CD14-positive monocyte (primary cell): ENCODE results near the gene ZNF79. TPM values are rescaled to one million over a fixed set of nuclear protein-coding genes. Genes with fewer than 3 reads are reported as not detected.

Source experiments
- DNase-seq, 3 donors: peaks; one replicate each; pipeline ENCODE4 v3.0.0-alpha.2; 2011 to 2022
- H2AFZ ChIP-seq: 2 replicates; pipeline ENCODE4 v1.6.0; 2012; ENCODE audit warnings: mild to moderate bottlenecking, low read depth, low read length, inconsistent platforms; ENCODE audit not compliant: insufficient read depth, poor library complexity, severe bottlenecking
- H3K27ac ChIP-seq, 2 donors: 1 replicate in 1 of 2; 2 replicates in 1 of 2; pipeline ENCODE4 v1.5.1; 2012 to 2013; ENCODE audit warnings: low read length in 2 of 2, control low read depth in 1 of 2, inconsistent platforms in 1 of 2, low read depth in 1 of 2, mild to moderate bottlenecking in 1 of 2
- H3K27me3 ChIP-seq, 2 donors: one replicate each; pipeline versions ENCODE4 v1.6.0 to v1.6.1; 2011 to 2013; ENCODE audit warnings: low read length in 2 of 2; ENCODE audit not compliant: control insufficient read depth in 2 of 2, insufficient read depth in 2 of 2
- H3K36me3 ChIP-seq, 2 donors: replicated peaks in 1 of 2; 1 replicate in 1 of 2; 2 replicates in 1 of 2; pipeline versions ENCODE4 v1.5.1 to v1.6.1; 2012 to 2013; ENCODE audit warnings: low read length in 2 of 2, control low read depth in 1 of 2, inconsistent platforms in 1 of 2, mild to moderate bottlenecking in 1 of 2; ENCODE audit not compliant: insufficient read depth in 2 of 2, control insufficient read depth in 1 of 2
- H3K4me1 ChIP-seq, 2 donors: 1 replicate in 1 of 2; 2 replicates in 1 of 2; pipeline versions ENCODE4 v1.5.1 to v1.6.1; 2012 to 2013; ENCODE audit warnings: low read length in 2 of 2, control low read depth in 1 of 2, inconsistent platforms in 1 of 2, mild to moderate bottlenecking in 1 of 2, moderate library complexity in 1 of 2; ENCODE audit not compliant: insufficient read depth in 2 of 2, control insufficient read depth in 1 of 2
- H3K4me2 ChIP-seq: replicated peaks from 2 replicates; pipeline ENCODE3; 2012; ENCODE audit warnings: low read length, moderate library complexity, mild to moderate bottlenecking; ENCODE audit not compliant: poor library complexity, severe bottlenecking; ENCODE audit errors: extremely low read depth
- H3K4me3 ChIP-seq, 3 experiments: fragments of 200-600 bp in 1 of 3; sonication (generic) in 1 of 3; replicated peaks in 1 of 3; 1 replicate in 2 of 3; 2 replicates in 1 of 3; pipeline ENCODE4 v1.5.1; 2011 to 2013; ENCODE audit warnings: low read length in 3 of 3, mild to moderate bottlenecking in 3 of 3, control low read depth in 2 of 3, low read depth in 2 of 3, inconsistent platforms in 1 of 3, moderate library complexity in 1 of 3
- H3K79me2 ChIP-seq: 2 replicates; pipeline ENCODE4 v1.6.0; 2012; ENCODE audit warnings: mild to moderate bottlenecking, control low read depth, inconsistent platforms, low read length, moderate library complexity; ENCODE audit not compliant: insufficient read depth
- H3K9ac ChIP-seq: 2 replicates; pipeline ENCODE4 v1.6.0; 2017; ENCODE audit warnings: low read length, mild to moderate bottlenecking; ENCODE audit not compliant: insufficient read depth, poor library complexity, severe bottlenecking
- H3K9me3 ChIP-seq, 2 donors: replicated peaks in 1 of 2; 1 replicate in 1 of 2; 2 replicates in 1 of 2; pipeline versions ENCODE4 v1.5.1 to v1.6.1; 2012 to 2013; ENCODE audit warnings: low read length in 2 of 2, control low read depth in 1 of 2; ENCODE audit not compliant: control insufficient read depth in 1 of 2, insufficient read depth in 1 of 2
- H4K20me1 ChIP-seq: 2 replicates; pipeline ENCODE4 v1.6.0; 2012; ENCODE audit warnings: mild to moderate bottlenecking, low read length, control low read depth, moderate library complexity; ENCODE audit not compliant: insufficient read depth
- H3K27ac Mint-ChIP-seq, 7 donors: one replicate each; pipeline ENCODE4 v1.8.0; 2020; ENCODE audit warnings: mild to moderate bottlenecking in 7 of 7, mixed read lengths in 7 of 7, moderate library complexity in 6 of 7, inconsistent platforms in 2 of 7
- H3K27me3 Mint-ChIP-seq, 3 donors: one replicate each; pipeline ENCODE4 v1.8.0; 2021 to 2022; ENCODE audit warnings: low read depth in 3 of 3, mild to moderate bottlenecking in 3 of 3, mixed read lengths in 3 of 3, moderate library complexity in 3 of 3, inconsistent platforms in 1 of 3
- H3K36me3 Mint-ChIP-seq, 2 donors: one replicate each; pipeline ENCODE4 v1.8.0; 2020; ENCODE audit warnings: mixed read lengths in 2 of 2, inconsistent platforms in 1 of 2, mild to moderate bottlenecking in 1 of 2
- H3K4me1 Mint-ChIP-seq: one replicate; pipeline ENCODE4 v1.8.0; 2020; ENCODE audit warnings: mild to moderate bottlenecking, mixed read lengths
- H3K4me3 Mint-ChIP-seq, 2 donors: one replicate each; pipeline ENCODE4 v1.8.0; 2020; ENCODE audit warnings: mild to moderate bottlenecking in 2 of 2, mixed read lengths in 2 of 2, moderate library complexity in 1 of 2
- H3K9me3 Mint-ChIP-seq, 7 donors: one replicate each; pipeline ENCODE4 v1.8.0; 2020 to 2022; ENCODE audit warnings: mixed read lengths in 7 of 7, mild to moderate bottlenecking in 6 of 7, moderate library complexity in 6 of 7, inconsistent platforms in 2 of 7
- WGBS: methylation state at CpG from one replicate; pipeline ENCODE4 v1.1.5; 2013; ENCODE audit warnings: missing lambda C conversion rate; ENCODE audit not compliant: insufficient coverage; 5-methylcytosine and 5-hydroxymethylcytosine counted together
- intact Hi-C, 2 donors: fragments of 100-400 bp; cut with micrococcal nuclease; formaldehyde crosslinking; loops; one replicate each; pipeline versions ENCODE4 v1.15.0 to v1.15.1; 2023
- polyA plus RNA-seq, 3 donors: library from polyadenylated mRNA; depleted of rRNA in 1 of 3; unstranded in 2 of 3; stranded (reverse) in 1 of 3; fragments of 300-500 nt in 2 of 3; fragments of >200 nt in 1 of 3; fragmentation: Illumina TruSeq in 2 of 3; gene quantifications; 1 replicate in 2 of 3; 2 replicates in 1 of 3; pipeline ENCODE4 v1.2.3, GENCODE V29; 2012 to 2021
- TF ChIP-seq, protein P1 (sequence below): fragments of 200-600 bp; IDR thresholded peaks from one replicate; pipeline ENCODE4 v1.8.0; 2022; ENCODE audit warnings: antibody characterized with exemption, mild to moderate bottlenecking

Gene ZNF79
- polyA plus RNA-seq, 3 donors: 1.4 to 3.3 (median 2.0) TPM

- Mint-ChIP-seq H3K27ac (peak overlapping the region in 1 of 7 donors; percentile 24), H3K36me3 (peaks cover 48 to 64% of the 10 kb centered on the region in 2 donors), H3K4me1 (no peaks in the 10 kb centered on the region), H3K4me3 (no peak overlapping the region), H3K9me3 (no peaks in the 10 kb centered on the region), H3K27me3 (peaks cover 0 to 2% (median 0%) of the 10 kb centered on the region in 3 donors)
- Histone ChIP-seq H3K9me3 (no peaks in the 10 kb centered on the region), H3K79me2 (no peaks in the 10 kb centered on the region), H2AFZ (no peak overlapping the region), H3K36me3 (peaks cover 24 to 56% of the 10 kb centered on the region in 2 donors), H3K4me2 (no peak overlapping the region), H3K27ac (no peak overlapping the region), H3K4me3 (no peak overlapping the region), H3K27me3 (no peaks in the 10 kb centered on the region), H4K20me1 (no peaks in the 10 kb centered on the region), H3K4me1 (no peaks in the 10 kb centered on the region), H3K9ac (no peak overlapping the region)
- no peak for DNase-seq
- WGBS: 98% methylated on average over 5 of the region's 10 CpGs
- intact Hi-C loops: no loop called here
- TF ChIP-seq, protein P1, sequence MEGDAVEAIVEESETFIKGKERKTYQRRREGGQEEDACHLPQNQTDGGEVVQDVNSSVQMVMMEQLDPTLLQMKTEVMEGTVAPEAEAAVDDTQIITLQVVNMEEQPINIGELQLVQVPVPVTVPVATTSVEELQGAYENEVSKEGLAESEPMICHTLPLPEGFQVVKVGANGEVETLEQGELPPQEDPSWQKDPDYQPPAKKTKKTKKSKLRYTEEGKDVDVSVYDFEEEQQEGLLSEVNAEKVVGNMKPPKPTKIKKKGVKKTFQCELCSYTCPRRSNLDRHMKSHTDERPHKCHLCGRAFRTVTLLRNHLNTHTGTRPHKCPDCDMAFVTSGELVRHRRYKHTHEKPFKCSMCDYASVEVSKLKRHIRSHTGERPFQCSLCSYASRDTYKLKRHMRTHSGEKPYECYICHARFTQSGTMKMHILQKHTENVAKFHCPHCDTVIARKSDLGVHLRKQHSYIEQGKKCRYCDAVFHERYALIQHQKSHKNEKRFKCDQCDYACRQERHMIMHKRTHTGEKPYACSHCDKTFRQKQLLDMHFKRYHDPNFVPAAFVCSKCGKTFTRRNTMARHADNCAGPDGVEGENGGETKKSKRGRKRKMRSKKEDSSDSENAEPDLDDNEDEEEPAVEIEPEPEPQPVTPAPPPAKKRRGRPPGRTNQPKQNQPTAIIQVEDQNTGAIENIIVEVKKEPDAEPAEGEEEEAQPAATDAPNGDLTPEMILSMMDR: no peak
Observed at GRCh38 chr9:127473501-127473900, 49.3 kb downstream of the ZNF79 start.

DNA sequence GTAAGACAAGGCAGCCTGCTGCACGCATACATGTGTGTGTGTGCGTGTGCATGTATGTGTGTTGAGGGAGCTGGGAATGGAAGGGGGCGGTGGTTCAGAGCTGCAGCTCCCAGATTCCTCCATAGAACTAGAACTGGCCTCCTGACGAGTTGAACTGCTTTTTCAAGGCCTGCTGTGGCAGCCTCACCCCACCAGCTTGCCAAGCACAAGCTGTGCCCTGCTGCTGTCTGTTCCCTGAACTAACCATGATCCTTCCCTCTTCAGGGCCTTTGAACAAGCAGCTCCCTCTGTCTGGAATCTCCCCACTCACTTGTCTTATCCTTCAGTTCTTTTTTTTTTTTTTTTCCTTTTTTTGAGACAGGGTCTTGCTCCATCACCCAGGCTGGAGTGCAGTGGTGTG, 49.8 kb downstream of the ZNF79 start:
- Mint-ChIP-seq H3K9me3 (no peaks in the 10 kb centered on the region), H3K4me3 (no peak overlapping the region), H3K27me3 (peaks cover 0 to 2% (median 0%) of the 10 kb centered on the region in 3 donors), H3K27ac (peak overlapping the region in 3 of 7 donors; percentile 22 to 38 (median 31)), H3K36me3 (peaks cover 50 to 64% of the 10 kb centered on the region in 2 donors), H3K4me1 (no peaks in the 10 kb centered on the region)
- H3K27ac ChIP-seq: no peak overlapping the region
- H3K36me3 ChIP-seq: peaks cover 26 to 57% of the 10 kb centered on the region in 2 donors
- no peak overlapping the region for H3K4me2 ChIP-seq
- no peak overlapping the region for H2AFZ ChIP-seq
- no peaks in the 10 kb centered on the region for H3K9me3 ChIP-seq
- no peaks in the 10 kb centered on the region for H3K4me1 ChIP-seq
- no peaks in the 10 kb centered on the region for H4K20me1 ChIP-seq
- no peaks in the 10 kb centered on the region for H3K79me2 ChIP-seq
- H3K9ac ChIP-seq: no peak overlapping the region
- DNase-seq: no peak
- no peaks in the 10 kb centered on the region for H3K27me3 ChIP-seq
- no peak overlapping the region for H3K4me3 ChIP-seq
- intact Hi-C loops: no loop called here
- TF ChIP-seq, protein P1: no peak
- WGBS: 94% methylated on average over 3 of the region's 4 CpGs
